Thymus (tissue), 11 donors: Measurements from ENCODE around the gene EMX1. TPM values are rescaled to one million over a fixed set of nuclear protein-coding genes. Genes with fewer than 3 reads are reported as not detected.

Experiments
- DNase-seq, 9 donors: peaks; one replicate each; pipeline ENCODE4 v3.0.0-alpha.2; 2013; ENCODE audit warnings: low spot score in 9 of 9, low read depth in 6 of 9, missing footprints in 1 of 9
- H3K27ac ChIP-seq, 2 donors: one replicate each; pipeline ENCODE4 v1.5.1; 2013; ENCODE audit warnings: control low read depth in 1 of 2, low read depth in 1 of 2, low read length in 1 of 2, mild to moderate bottlenecking in 1 of 2, moderate library complexity in 1 of 2
- H3K27me3 ChIP-seq, 2 donors: one replicate each; pipeline ENCODE4 v1.5.1; 2013; ENCODE audit warnings: low read length in 1 of 2; ENCODE audit not compliant: control insufficient read depth in 2 of 2, insufficient read depth in 1 of 2
- H3K36me3 ChIP-seq, 2 donors: one replicate each; pipeline ENCODE4 v1.5.1; 2013; ENCODE audit warnings: low read length in 1 of 2, mild to moderate bottlenecking in 1 of 2, moderate library complexity in 1 of 2; ENCODE audit not compliant: control insufficient read depth in 2 of 2, insufficient read depth in 2 of 2
- H3K4me1 ChIP-seq, 2 donors: one replicate each; pipeline ENCODE4 v1.5.1; 2013; ENCODE audit warnings: low read length in 2 of 2; ENCODE audit not compliant: control insufficient read depth in 2 of 2, insufficient read depth in 2 of 2
- H3K4me3 ChIP-seq, 2 donors: one replicate each; pipeline ENCODE4 v1.5.1; 2013; ENCODE audit warnings: low read length in 2 of 2, control low read depth in 1 of 2, mild to moderate bottlenecking in 1 of 2
- H3K9me3 ChIP-seq, 2 donors: one replicate each; pipeline ENCODE4 v1.5.1; 2013; ENCODE audit warnings: low read length in 1 of 2, mild to moderate bottlenecking in 1 of 2; ENCODE audit not compliant: control insufficient read depth in 2 of 2, insufficient read depth in 1 of 2
- WGBS: extraction: QIAGEN DNeasy Blood & Tissue Kit; methylation state at CpG from one replicate; pipeline ENCODE4 v1.1.7; 2013; 5-methylcytosine and 5-hydroxymethylcytosine counted together
- polyA plus RNA-seq: library from polyadenylated mRNA; stranded (reverse); fragments of 200-250 nt; gene quantifications from one replicate; pipeline ENCODE4 v1.2.3, GENCODE V29; 2013
- total RNA-seq: library from RNA; stranded (reverse); fragments of 120-200 nt; gene quantifications from one replicate; pipeline ENCODE4 v1.2.4, GENCODE V29; 2013
- donor health status: healthy.

The EMX1 gene
- total and polyA plus RNA-seq, 2 donors: 0.38 to 0.82 TPM

GRCh38 chr2:72958542-72959385, 41.4 kb downstream of the EMX1 start:
- no peak overlapping the region for H3K27ac ChIP-seq
- WGBS: 99% methylated on average over 13 of the region's 13 CpGs
- no peaks in the 10 kb centered on the region for H3K27me3 ChIP-seq
- no peak overlapping the region for H3K4me3 ChIP-seq
- no peak for DNase-seq
- H3K36me3 ChIP-seq: no peaks in the 10 kb centered on the region
- H3K9me3 ChIP-seq: no peaks in the 10 kb centered on the region
- H3K4me1 ChIP-seq: peaks cover 0 to 16% of the 10 kb centered on the region in 2 donors

DNA sequence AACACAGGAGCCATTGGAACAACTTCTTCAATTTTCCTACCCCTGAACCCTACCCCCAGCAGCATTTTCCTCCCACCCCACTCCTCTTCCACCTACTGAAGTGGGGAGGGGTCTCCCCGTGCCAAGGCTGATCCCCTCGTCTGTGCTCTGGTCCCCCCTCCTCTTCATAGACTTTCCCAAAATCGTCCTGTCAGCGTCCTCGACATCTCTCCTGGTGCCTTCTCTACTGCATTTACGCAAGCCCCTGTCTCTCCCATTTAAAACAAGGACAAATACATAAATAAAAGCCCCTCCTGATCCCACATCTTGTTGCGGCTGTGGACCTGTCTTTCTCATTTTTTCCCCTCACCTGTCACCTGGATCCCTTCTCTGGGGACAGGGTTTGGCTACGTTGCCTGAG, 42.2 kb downstream of the EMX1 start:
- H3K27me3 ChIP-seq: no peaks in the 10 kb centered on the region
- 98% methylated on average over 8 of the region's 8 CpGs for WGBS

GRCh38 chr2:72959995-72960981, 43.0 kb downstream of the EMX1 start:
- H3K27me3 ChIP-seq: no peaks in the 10 kb centered on the region
- no peaks in the 10 kb centered on the region for H3K9me3 ChIP-seq
- H3K4me1 ChIP-seq: peaks cover 0 to 4% of the 10 kb centered on the region in 2 donors
- no peak overlapping the region for H3K4me3 ChIP-seq
- no peak for DNase-seq
- 96% methylated on average over 26 of the region's 26 CpGs for WGBS
- no peak overlapping the region for H3K27ac ChIP-seq
- H3K36me3 ChIP-seq: no peaks in the 10 kb centered on the region

More for the DNA sequence above, 42.2 kb downstream of the EMX1 start:
- Histone ChIP-seq H3K4me3 (no peak overlapping the region), H3K27ac (no peak overlapping the region), H3K4me1 (peaks cover 0 to 8% of the 10 kb centered on the region in 2 donors), H3K9me3 (no peaks in the 10 kb centered on the region), H3K36me3 (no peaks in the 10 kb centered on the region)
- DNase-seq: no peak

DNA sequence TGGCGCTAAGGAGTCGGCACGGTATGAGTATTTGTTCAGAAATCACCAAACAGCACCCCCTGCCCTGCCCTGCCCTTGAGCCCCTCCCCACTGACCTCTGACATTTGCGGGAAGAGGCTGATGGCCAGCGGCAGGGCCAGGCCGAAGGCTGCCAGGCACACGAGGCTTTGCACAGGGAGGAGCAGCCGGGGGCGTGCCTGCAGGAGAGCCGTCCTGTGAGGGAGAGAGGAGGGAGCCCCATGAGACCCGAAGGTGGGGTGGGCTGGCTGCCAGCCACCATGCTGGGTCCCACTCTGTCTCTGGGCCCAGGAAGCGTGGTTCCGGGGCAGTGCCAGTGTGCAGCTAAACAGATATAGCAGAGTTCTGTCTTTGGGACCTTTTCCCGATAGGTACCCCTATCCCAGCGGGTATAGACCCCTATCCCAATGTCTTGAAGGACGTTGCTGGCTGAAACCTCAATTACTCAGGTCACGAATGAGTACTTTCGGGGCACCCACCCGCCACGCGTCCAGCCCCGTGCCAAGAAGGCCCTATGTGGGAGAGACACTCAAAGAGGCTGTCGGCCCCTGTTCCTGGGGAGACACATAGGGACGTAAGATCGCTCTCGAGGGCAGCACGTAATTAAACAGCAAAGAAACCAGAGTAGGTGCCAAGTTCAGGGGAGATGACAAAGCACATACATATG, 43.9 kb downstream of the EMX1 start:
- WGBS: 97% methylated on average over 27 of the region's 27 CpGs
- Histone ChIP-seq H3K27me3 (no peaks in the 10 kb centered on the region), H3K4me3 (no peak overlapping the region), H3K36me3 (no peaks in the 10 kb centered on the region), H3K9me3 (no peaks in the 10 kb centered on the region), H3K4me1 (peaks cover 0 to 4% of the 10 kb centered on the region in 2 donors), H3K27ac (no peak overlapping the region)
- DNase-seq: no peak

- no peak for DNase-seq
- H3K27ac ChIP-seq: no peak overlapping the region
- no peak overlapping the region for H3K4me3 ChIP-seq
- no peaks in the 10 kb centered on the region for H3K27me3 ChIP-seq
- peaks cover 0 to 4% of the 10 kb centered on the region in 2 donors for H3K4me1 ChIP-seq
- H3K36me3 ChIP-seq: no peaks in the 10 kb centered on the region
- 57% methylated on average over 8 of the region's 8 CpGs for WGBS
- no peaks in the 10 kb centered on the region for H3K9me3 ChIP-seq
Observed at GRCh38 chr2:72961853-72962468, 44.6 kb downstream of the EMX1 start.

GRCh38 chr2:72962911-72963310, 45.6 kb downstream of the EMX1 start:
- WGBS: 97% methylated on average over 7 of the region's 7 CpGs
- no peaks in the 10 kb centered on the region for H3K36me3 ChIP-seq
- DNase-seq: no peak
- no peak overlapping the region for H3K27ac ChIP-seq
- no peaks in the 10 kb centered on the region for H3K9me3 ChIP-seq
- no peaks in the 10 kb centered on the region for H3K27me3 ChIP-seq
- H3K4me3 ChIP-seq: no peak overlapping the region
- H3K4me1 ChIP-seq: peaks cover 0 to 4% of the 10 kb centered on the region in 2 donors

DNA sequence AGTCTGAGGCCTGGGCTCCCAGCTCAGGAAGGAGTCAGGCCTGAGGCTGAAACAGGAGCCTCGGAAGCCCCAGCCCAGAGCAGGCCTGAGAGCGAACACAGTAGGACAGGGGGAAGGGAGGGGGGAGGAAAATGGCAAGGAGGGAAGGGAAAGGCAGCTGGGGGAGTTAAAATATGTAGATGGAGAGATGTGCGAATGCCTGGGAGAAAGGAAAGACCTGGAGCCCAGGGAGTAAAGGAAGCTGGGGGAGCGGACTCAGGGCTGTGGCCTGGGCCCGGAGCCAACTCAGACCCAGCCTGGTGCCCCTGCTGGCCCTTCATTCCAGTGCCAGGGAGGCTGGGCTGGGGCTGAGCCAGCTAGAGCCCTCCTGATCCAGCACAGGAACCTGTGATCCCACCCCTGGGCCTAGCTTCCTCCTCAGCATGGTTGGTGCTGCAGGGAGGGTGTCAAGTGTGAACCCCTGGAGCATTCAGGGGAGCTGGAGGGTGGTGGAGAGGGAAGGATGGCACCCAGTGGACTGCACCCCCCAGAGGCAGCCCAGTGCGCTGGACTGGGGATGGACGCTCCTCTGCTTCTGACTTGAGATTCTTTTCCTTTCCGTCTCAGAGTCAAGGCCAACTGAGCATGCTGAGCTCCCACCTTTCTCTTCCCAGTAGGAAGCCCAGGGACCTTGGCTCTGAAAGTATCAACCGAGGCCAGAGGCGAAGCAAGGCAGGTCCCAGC, 46.3 kb downstream of the EMX1 start:
- H3K27ac ChIP-seq: no peak overlapping the region
- H3K36me3 ChIP-seq: no peaks in the 10 kb centered on the region
- H3K9me3 ChIP-seq: no peaks in the 10 kb centered on the region
- WGBS: 94% methylated on average over 10 of the region's 10 CpGs
- H3K4me3 ChIP-seq: no peak overlapping the region
- peaks cover 0 to 2% of the 10 kb centered on the region in 2 donors for H3K4me1 ChIP-seq
- DNase-seq: no peak
- H3K27me3 ChIP-seq: no peaks in the 10 kb centered on the region

- Histone ChIP-seq H3K36me3 (no peaks in the 10 kb centered on the region), H3K4me3 (no peak overlapping the region), H3K27ac (no peak overlapping the region), H3K9me3 (no peaks in the 10 kb centered on the region), H3K4me1 (peaks cover 0 to 2% of the 10 kb centered on the region in 2 donors), H3K27me3 (no peaks in the 10 kb centered on the region)
- 98% methylated on average over 6 of the region's 6 CpGs for WGBS
- DNase-seq: no peak
Observed at GRCh38 chr2:72964146-72964525, 46.8 kb downstream of the EMX1 start.
